Measurements from ENCODE around the gene RNF208. TPM values are rescaled to one million over a fixed set of nuclear protein-coding genes. Genes with fewer than 3 reads are reported as not detected.

Gene RNF208
- total and polyA plus RNA-seq, 2 donors (not counting 3 experiments of a cell fraction or from before 2014, with no cell fraction given) = 1.3 to 4.8 TPM

- ChIA-PET POLR2A (no interaction called here), CTCF (interaction anchor here (1.0 kb wide), 1 partner anchor 44 kb away, joined by 4 read pairs; no protein-coding TSS in a partner anchor)
- Histone ChIP-seq H2AFZ (ENCODE audit: low read depth, low read length) (no peak overlapping the region), H3K9ac (replicated peaks; ENCODE audit: extremely low read depth, insufficient read depth, low read length) (no peak overlapping the region), H3K27ac (ENCODE audit: insufficient read depth, low read depth, low read length) (no peak overlapping the region), H3K9me3 (replicated peaks; ENCODE audit: control insufficient read depth, insufficient read depth, low read length) (no peaks in the 10 kb centered on the region), H3K79me2 (ENCODE audit: control insufficient read depth, insufficient read depth, low read length) (peaks cover 15% of the 10 kb centered on the region), H3K27me3 (ENCODE audit: control insufficient read depth in 2 of 2, insufficient read depth in 2 of 2, low read length in 2 of 2) (no peaks in the 10 kb centered on the region), H3K4me2 (ENCODE audit: insufficient read depth, low read length) (no peak overlapping the region), H3K36me3 (ENCODE audit: control insufficient read depth in 2 of 2, extremely low read depth in 1 of 2, insufficient read depth in 2 of 2, low read length in 2 of 2) (peaks cover 0 to 14% of the 10 kb centered on the region in 2 experiments), H3K4me3 (replicated peaks in 1 of 3; ENCODE audit: insufficient read depth in 1 of 3, low read depth in 1 of 3, low read length in 3 of 3) (no peak overlapping the region), H3K9me1 (replicated peaks; ENCODE audit: control insufficient read depth, extremely low read depth, insufficient read depth, low read length) (no peaks in the 10 kb centered on the region), H3K4me1 (ENCODE audit: control insufficient read depth, extremely low read depth, insufficient read depth, low read length) (peaks cover 9% of the 10 kb centered on the region), H4K20me1 (replicated peaks; ENCODE audit: control insufficient read depth, extremely low read depth, insufficient read depth, low read length) (no peaks in the 10 kb centered on the region)
- dilution Hi-C loops (cut with MboI; ENCODE audit: extremely low pct_ligation_motif_present, low sequenced_read_pairs) (no loop called here), intact Hi-C loops (cut with micrococcal nuclease) (no loop called here)
- no TSS peak for BruUV-seq (replicated peaks)
- DNase-seq (ENCODE audit: low read depth, low spot score) (no peak), FAIRE-seq (no peak)
- no peak for TF ChIP-seq EZH2 (IDR thresholded peaks at IDR 0.05; ENCODE audit: borderline replicate concordance, low read depth, low read length, severe bottlenecking)
- TF ChIP-seq MYC (IDR thresholded peaks at IDR 0.05; ENCODE audit: low read depth, low read length) = no peak
- TF ChIP-seq GATA2 (IDR thresholded peaks at IDR 0.05; ENCODE audit: insufficient read depth, insufficient read length, low read depth, low read length) = no peak
- no peak for TF ChIP-seq POLR2AphosphoS5 (IDR thresholded peaks at IDR 0.05; ENCODE audit: insufficient read depth, low read depth, low read length)
- no peak for TF ChIP-seq POLR2A (IDR thresholded peaks at IDR 0.05; ENCODE audit: low read depth, low read length)
- TF ChIP-seq CTCF (IDR thresholded peaks at IDR 0.05; ENCODE audit: extremely low read depth in 1 of 2, insufficient read depth in 1 of 2, low read depth in 1 of 2, low read length in 2 of 2) = no peak
- TF ChIP-seq FOS (IDR thresholded peaks at IDR 0.05; ENCODE audit: borderline replicate concordance, insufficient read depth, low read length) = no peak
- no peak for TF ChIP-seq MAX (IDR thresholded peaks at IDR 0.05; ENCODE audit: insufficient read depth, insufficient read length)
- no peak for TF ChIP-seq JUN (IDR thresholded peaks at IDR 0.05; ENCODE audit: borderline replicate concordance, insufficient read depth, insufficient read length, low read depth)
Observed at GRCh38 chr9:137192859-137193258, 29.2 kb downstream of the RNF208 start.

Measured in endothelial cell of umbilical vein (primary cell).